WI38 (cell line): ENCODE results near the gene GGNBP2.

Experiments used
- H3K4me3 ChIP-seq: 2 replicates; pipeline ENCODE4 v1.5.1; 2011; ENCODE audit warnings: low read depth, mild to moderate bottlenecking, control low read depth, low read length
- CTCF ChIP-seq: IDR thresholded peaks from 2 replicates; pipeline ENCODE4 v1.5.1; 2012; ENCODE audit warnings: low read depth, mild to moderate bottlenecking, control low read depth, low read length

The GGNBP2 gene

GRCh38 chr17:36625188-36625587, 80.5 kb downstream of the GGNBP2 start:
- no peak for TF ChIP-seq CTCF
- H3K4me3 ChIP-seq = no peak overlapping the region

- no peak for TF ChIP-seq CTCF
- no peak overlapping the region for H3K4me3 ChIP-seq
Measured at GRCh38 chr17:36627101-36627500, 82.4 kb downstream of the GGNBP2 start.

- TF ChIP-seq CTCF = no peak
- H3K4me3 ChIP-seq = no peak overlapping the region
Measured at GRCh38 chr17:36628576-36628975, 83.9 kb downstream of the GGNBP2 start.

GRCh38 chr17:36629252-36629847, 84.6 kb downstream of the GGNBP2 start:
- H3K4me3 ChIP-seq = no peak overlapping the region
- peak; percentile 97 for TF ChIP-seq CTCF

GRCh38 chr17:36629970-36630502, 85.3 kb downstream of the GGNBP2 start:
- no peak overlapping the region for H3K4me3 ChIP-seq
- no peak for TF ChIP-seq CTCF

- no peak overlapping the region for H3K4me3 ChIP-seq
- no peak for TF ChIP-seq CTCF
Measured at GRCh38 chr17:36631022-36631421, 86.3 kb downstream of the GGNBP2 start.

- no peak overlapping the region for H3K4me3 ChIP-seq
Measured at GRCh38 chr17:36632916-36633771, 88.4 kb downstream of the GGNBP2 start.

More at GRCh38 chr17:36632916-36633771, 88.4 kb downstream of the GGNBP2 start:
- TF ChIP-seq CTCF = no peak
